ENCODE data around the gene UVRAG.

DNA sequence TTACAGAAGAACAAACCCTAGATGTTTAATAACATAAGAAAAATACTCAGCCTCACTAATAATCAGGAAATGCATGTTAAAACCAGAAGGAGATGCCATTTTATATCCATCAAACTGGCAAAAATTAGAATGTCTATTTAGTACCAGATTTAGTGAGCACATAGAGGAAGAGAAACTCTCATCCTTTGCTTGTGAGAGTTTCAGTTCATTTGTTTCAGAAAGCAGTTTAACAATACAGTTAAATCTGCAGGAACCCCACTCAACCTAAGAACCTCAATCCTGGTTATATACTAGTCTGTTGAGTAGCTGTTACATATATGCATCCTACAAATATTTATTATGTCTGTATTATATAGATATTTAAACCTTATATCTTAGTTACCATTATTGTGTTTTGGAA, 218.7 kb downstream of the UVRAG start:
- TF ChIP-seq, protein P1, sequence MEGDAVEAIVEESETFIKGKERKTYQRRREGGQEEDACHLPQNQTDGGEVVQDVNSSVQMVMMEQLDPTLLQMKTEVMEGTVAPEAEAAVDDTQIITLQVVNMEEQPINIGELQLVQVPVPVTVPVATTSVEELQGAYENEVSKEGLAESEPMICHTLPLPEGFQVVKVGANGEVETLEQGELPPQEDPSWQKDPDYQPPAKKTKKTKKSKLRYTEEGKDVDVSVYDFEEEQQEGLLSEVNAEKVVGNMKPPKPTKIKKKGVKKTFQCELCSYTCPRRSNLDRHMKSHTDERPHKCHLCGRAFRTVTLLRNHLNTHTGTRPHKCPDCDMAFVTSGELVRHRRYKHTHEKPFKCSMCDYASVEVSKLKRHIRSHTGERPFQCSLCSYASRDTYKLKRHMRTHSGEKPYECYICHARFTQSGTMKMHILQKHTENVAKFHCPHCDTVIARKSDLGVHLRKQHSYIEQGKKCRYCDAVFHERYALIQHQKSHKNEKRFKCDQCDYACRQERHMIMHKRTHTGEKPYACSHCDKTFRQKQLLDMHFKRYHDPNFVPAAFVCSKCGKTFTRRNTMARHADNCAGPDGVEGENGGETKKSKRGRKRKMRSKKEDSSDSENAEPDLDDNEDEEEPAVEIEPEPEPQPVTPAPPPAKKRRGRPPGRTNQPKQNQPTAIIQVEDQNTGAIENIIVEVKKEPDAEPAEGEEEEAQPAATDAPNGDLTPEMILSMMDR (IDR thresholded peaks at IDR 0.05) = no peak
- no peak for TF ChIP-seq POLR2A (IDR thresholded peaks at IDR 0.05)
